Putamen (tissue), 1 donor: Measurements from ENCODE around the gene NDUFS8.

Experiments
- DNase-seq: peaks from one replicate; pipeline ENCODE4 v3.0.0-alpha.2; 2016; ENCODE audit warnings: low spot score

The NDUFS8 gene

GRCh38 chr11:68036717-68037239 is 6.3 kb downstream of the NDUFS8 start:
- DNase-seq, result no peak

GRCh38 chr11:68037411-68038225 is 7.1 kb downstream of the NDUFS8 start:
- DNase-seq, result no peak

- DNase-seq, result no peak
Measured at GRCh38 chr11:68038226-68038717, 7.8 kb downstream of the NDUFS8 start.

GRCh38 chr11:68038718-68039525 is 8.4 kb downstream of the NDUFS8 start, which contains the start of gene TCIRG1:
Gene TCIRG1, plus strand, starts transcription at chr11:68039025. Its CDS starts 2,247 bp downstream, at chr11:68041272.
- no peak for DNase-seq

- no peak for DNase-seq
Measured at GRCh38 chr11:68039526-68040086, 9.1 kb downstream of the NDUFS8 start.

GRCh38 chr11:68040101-68040956 is 9.8 kb downstream of the NDUFS8 start:
- no peak for DNase-seq

- DNase-seq, result no peak
Measured at GRCh38 chr11:68040957-68041591, 10.6 kb downstream of the NDUFS8 start.

- no peak for DNase-seq
Measured at GRCh38 chr11:68041617-68042218, 11.2 kb downstream of the NDUFS8 start.

- DNase-seq, result no peak
Measured at GRCh38 chr11:68042219-68043028, 11.9 kb downstream of the NDUFS8 start.

- DNase-seq, result no peak
Measured at GRCh38 chr11:68043029-68043348, 12.5 kb downstream of the NDUFS8 start.

GRCh38 chr11:68043349-68044144 is 13.1 kb downstream of the NDUFS8 start:
- no peak for DNase-seq

GRCh38 chr11:68044145-68044813 is 13.8 kb downstream of the NDUFS8 start:
- no peak for DNase-seq

- DNase-seq, result no peak
Measured at GRCh38 chr11:68044898-68045351, 14.4 kb downstream of the NDUFS8 start.

GRCh38 chr11:68047437-68048290 is 17.2 kb downstream of the NDUFS8 start:
- no peak for DNase-seq

- no peak for DNase-seq
Measured at GRCh38 chr11:68048681-68049508, 18.4 kb downstream of the NDUFS8 start.
